ENCODE data around the gene AKNA. TPM values are rescaled to one million over a fixed set of nuclear protein-coding genes. Genes with fewer than 3 reads are reported as not detected.

Gene AKNA
- total RNA-seq, 1 donor from 2014 or later, result 43.1 TPM

DNA sequence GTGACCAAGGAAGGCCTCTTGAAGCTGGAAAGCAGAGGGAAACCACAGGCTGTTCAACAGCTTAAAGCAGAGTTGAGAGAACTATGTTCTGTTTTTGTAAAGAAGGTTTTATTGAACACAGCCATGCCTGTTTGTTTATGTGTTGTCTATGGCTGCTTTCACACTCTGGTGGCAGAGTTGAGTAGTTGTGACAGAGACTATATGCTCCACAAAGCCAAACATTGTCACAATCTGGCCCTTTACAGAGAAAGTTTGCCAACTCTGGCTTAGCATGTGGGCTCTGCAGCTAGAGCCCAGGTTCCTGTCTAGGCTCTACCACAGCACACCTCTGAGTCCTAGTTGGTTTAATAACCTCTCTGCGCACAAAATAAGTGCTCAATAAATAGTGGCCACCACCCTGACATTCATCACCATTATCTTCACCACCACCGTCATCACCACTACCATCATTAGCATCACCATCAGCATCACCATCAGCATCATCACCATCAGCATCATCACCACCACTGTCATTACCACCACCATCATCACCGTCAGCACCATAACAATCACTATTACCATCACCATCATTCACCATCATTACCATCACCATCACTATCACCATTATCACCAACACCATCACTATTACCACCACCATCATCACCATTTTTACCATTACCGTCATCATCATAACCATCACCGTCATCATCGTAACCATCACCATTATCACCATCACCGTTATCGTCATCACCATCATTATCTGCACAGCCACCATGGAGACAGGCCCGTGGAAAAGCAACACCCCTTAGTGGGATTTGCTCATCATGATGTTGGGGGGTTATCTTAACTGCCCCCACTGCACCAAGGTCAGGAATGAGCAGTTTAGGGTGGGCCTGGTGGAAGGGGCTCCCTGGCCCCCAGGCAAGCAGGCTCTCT, 18.3 kb downstream of the AKNA start:
- Mint-ChIP-seq H3K27ac (ENCODE audit: unreplicated experiment) (peak overlapping the region; percentile 56), H3K36me3 (ENCODE audit: low read depth) (peaks cover 27% of the 10 kb centered on the region), H3K4me3 (ENCODE audit: unreplicated experiment) (no peak overlapping the region), H3K4me1 (ENCODE audit: low read depth) (peaks cover 42% of the 10 kb centered on the region), H3K9me3 (ENCODE audit: low read depth) (no peaks in the 10 kb centered on the region), H3K27me3 (ENCODE audit: low read depth) (no peaks in the 10 kb centered on the region)
- DNase-seq (ENCODE audit: low spot score), result no peak
- TF ChIP-seq CTCF (IDR thresholded peaks at IDR 0.05), result no peak

- Mint-ChIP-seq H3K4me1 (ENCODE audit: low read depth) (peaks cover 42% of the 10 kb centered on the region), H3K36me3 (ENCODE audit: low read depth) (peaks cover 27% of the 10 kb centered on the region), H3K27ac (ENCODE audit: unreplicated experiment) (peak overlapping the region; percentile 98), H3K4me3 (ENCODE audit: unreplicated experiment) (no peak overlapping the region), H3K9me3 (ENCODE audit: low read depth) (no peaks in the 10 kb centered on the region), H3K27me3 (ENCODE audit: low read depth) (no peaks in the 10 kb centered on the region)
- no peak for TF ChIP-seq CTCF (IDR thresholded peaks at IDR 0.05)
- peak; percentile 72 for DNase-seq (ENCODE audit: low spot score)
These were observed 19.8 kb downstream of the AKNA start for GRCh38 chr9:114367772-114368569.

DNA sequence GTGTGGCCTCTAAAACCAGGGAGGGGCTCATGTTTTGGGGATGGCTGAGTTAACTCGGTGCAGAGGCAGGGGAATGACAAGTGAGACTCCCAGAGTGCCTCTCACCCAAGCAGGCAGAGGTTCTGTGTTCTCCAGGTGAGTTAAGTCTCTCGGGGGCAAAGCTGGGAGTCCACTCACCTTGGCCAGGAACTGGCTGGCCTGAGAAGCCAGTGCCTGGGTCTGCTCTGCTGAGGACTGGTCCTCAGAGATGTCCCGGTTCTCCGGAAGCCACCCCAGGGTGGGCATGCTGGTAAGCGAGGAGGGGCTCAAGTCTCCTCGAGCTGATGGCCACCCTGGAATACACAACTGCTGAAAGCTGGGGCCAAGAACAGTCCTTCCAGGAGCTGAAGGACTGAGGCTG, 20.4 kb downstream of the AKNA start:
- Mint-ChIP-seq H3K9me3 (ENCODE audit: low read depth) (no peaks in the 10 kb centered on the region), H3K27me3 (ENCODE audit: low read depth) (no peaks in the 10 kb centered on the region), H3K27ac (ENCODE audit: unreplicated experiment) (peak overlapping the region; percentile 98), H3K4me3 (ENCODE audit: unreplicated experiment) (no peak overlapping the region), H3K36me3 (ENCODE audit: low read depth) (peaks cover 27% of the 10 kb centered on the region), H3K4me1 (ENCODE audit: low read depth) (peaks cover 42% of the 10 kb centered on the region)
- DNase-seq (ENCODE audit: low spot score), result no peak
- TF ChIP-seq CTCF (IDR thresholded peaks at IDR 0.05), result no peak

GRCh38 chr9:114366334-114367128, 21.3 kb downstream of the AKNA start:
- Mint-ChIP-seq H3K9me3 (ENCODE audit: low read depth) (no peaks in the 10 kb centered on the region), H3K27ac (ENCODE audit: unreplicated experiment) (peak overlapping the region; percentile 98), H3K36me3 (ENCODE audit: low read depth) (peaks cover 26% of the 10 kb centered on the region), H3K4me1 (ENCODE audit: low read depth) (peaks cover 37% of the 10 kb centered on the region), H3K4me3 (ENCODE audit: unreplicated experiment) (no peak overlapping the region), H3K27me3 (ENCODE audit: low read depth) (no peaks in the 10 kb centered on the region)
- DNase-seq (ENCODE audit: low spot score), result no peak
- TF ChIP-seq CTCF (IDR thresholded peaks at IDR 0.05), result no peak

All from chondrocyte (in vitro differentiated cells).